HCEC 1CT (cell line): ENCODE measurements around the gene FBP2.

Experiments used
- DNase-seq: peaks from one replicate; pipeline ENCODE4 v3.0.0-alpha.2; 2017

FBP2 gene

GRCh38 chr9:94593459-94594345, at the start of gene FBP2:
FBP2 (minus strand) TSS chr9:94593824; CDS start chr9:94593726, 98 bp downstream.
- DNase-seq: no peak

GRCh38 chr9:94643176-94643575, 49.6 kb upstream of the FBP2 start:
- DNase-seq: no peak

GRCh38 chr9:94642501-94642900, 48.9 kb upstream of the FBP2 start:
- DNase-seq: no peak

GRCh38 chr9:94639999-94640376, 46.4 kb upstream of the FBP2 start:
- no peak for DNase-seq

GRCh38 chr9:94639061-94639998, 45.7 kb upstream of the FBP2 start, which contains the start of gene FBP1:
FBP1 (minus strand) TSS chr9:94639518; CDS start chr9:94639310, 208 bp downstream.
- no peak for DNase-seq

- no peak for DNase-seq
These were observed 44.9 kb upstream of the FBP2 start for GRCh38 chr9:94638335-94639060.

- DNase-seq: no peak
These were observed 39.1 kb upstream of the FBP2 start for GRCh38 chr9:94632737-94633136.

- DNase-seq: no peak
These were observed 38.0 kb upstream of the FBP2 start for GRCh38 chr9:94631599-94631998.

- no peak for DNase-seq
These were observed 37.2 kb upstream of the FBP2 start for GRCh38 chr9:94630833-94631232.

- DNase-seq: no peak
These were observed 36.7 kb upstream of the FBP2 start for GRCh38 chr9:94630281-94630680.

- DNase-seq: no peak
These were observed 33.7 kb upstream of the FBP2 start for GRCh38 chr9:94627287-94627686.

GRCh38 chr9:94625835-94626234, 32.2 kb upstream of the FBP2 start:
- DNase-seq: no peak

GRCh38 chr9:94624629-94625028, 31.0 kb upstream of the FBP2 start:
- no peak for DNase-seq

- DNase-seq: peak; percentile 36
These were observed 29.6 kb upstream of the FBP2 start for GRCh38 chr9:94623253-94623652.

- no peak for DNase-seq
These were observed 28.6 kb upstream of the FBP2 start for GRCh38 chr9:94622087-94622800.

- no peak for DNase-seq
These were observed 25.4 kb upstream of the FBP2 start for GRCh38 chr9:94619026-94619425.

- no peak for DNase-seq
These were observed 19.4 kb upstream of the FBP2 start for GRCh38 chr9:94613003-94613402.

GRCh38 chr9:94612071-94612470, 18.4 kb upstream of the FBP2 start:
- DNase-seq: no peak

GRCh38 chr9:94611638-94612068, 18.0 kb upstream of the FBP2 start:
- no peak for DNase-seq

GRCh38 chr9:94610181-94610606, 16.6 kb upstream of the FBP2 start:
- no peak for DNase-seq

- DNase-seq: no peak
These were observed 13.7 kb upstream of the FBP2 start for GRCh38 chr9:94607423-94607691.

GRCh38 chr9:94606646-94607422, 13.2 kb upstream of the FBP2 start:
- DNase-seq: no peak
